HFF-Myc (cell line): ENCODE data around the gene MYLK.

ENCODE experiments used
- DNase-seq: peaks from one replicate; pipeline ENCODE4 v3.0.0-alpha.2; 2011; ENCODE audit warnings: low read depth; ENCODE audit errors: extremely low read depth
- H3K4me3 ChIP-seq: replicated peaks from 2 replicates; pipeline ENCODE4 v1.5.1; 2011; ENCODE audit warnings: low read depth, mild to moderate bottlenecking, control low read depth, low read length
- CTCF ChIP-seq: IDR thresholded peaks from 2 replicates; pipeline ENCODE4 v1.5.1; 2012; ENCODE audit warnings: mild to moderate bottlenecking, low read depth, low read length, control low read depth; ENCODE audit errors: missing control alignments

MYLK gene

DNA sequence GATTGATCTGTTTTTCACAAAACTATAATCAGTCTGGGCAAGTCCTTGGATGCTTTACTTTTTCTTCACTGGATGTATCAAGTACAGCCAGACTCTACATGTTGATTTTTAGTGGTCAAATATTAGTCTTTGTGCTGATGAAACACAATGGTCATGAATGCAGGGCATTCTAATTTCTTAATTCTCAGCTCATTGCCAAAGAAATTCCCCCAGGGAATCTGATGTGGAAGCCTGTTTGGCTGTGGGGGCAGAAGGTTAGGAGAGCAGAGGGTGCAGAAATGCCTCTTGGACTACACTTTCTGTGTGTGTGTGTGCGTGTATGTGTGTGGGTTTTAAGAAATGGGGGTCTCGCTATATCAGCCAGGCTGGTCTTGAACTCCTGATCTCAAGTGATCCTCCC, 250.6 kb downstream of the MYLK start:
- DNase-seq: no peak
- TF ChIP-seq CTCF: no peak

GRCh38 chr3:123632161-123632655, 251.9 kb downstream of the MYLK start:
- no peak overlapping the region for H3K4me3 ChIP-seq
- peak; percentile 41 for DNase-seq
- no peak for TF ChIP-seq CTCF

More for the DNA sequence above, 250.6 kb downstream of the MYLK start:
- H3K4me3 ChIP-seq: no peak overlapping the region

- H3K4me3 ChIP-seq: no peak overlapping the region
- TF ChIP-seq CTCF: no peak
- no peak for DNase-seq
Measured at GRCh38 chr3:123629747-123630047, 254.4 kb downstream of the MYLK start.

DNA sequence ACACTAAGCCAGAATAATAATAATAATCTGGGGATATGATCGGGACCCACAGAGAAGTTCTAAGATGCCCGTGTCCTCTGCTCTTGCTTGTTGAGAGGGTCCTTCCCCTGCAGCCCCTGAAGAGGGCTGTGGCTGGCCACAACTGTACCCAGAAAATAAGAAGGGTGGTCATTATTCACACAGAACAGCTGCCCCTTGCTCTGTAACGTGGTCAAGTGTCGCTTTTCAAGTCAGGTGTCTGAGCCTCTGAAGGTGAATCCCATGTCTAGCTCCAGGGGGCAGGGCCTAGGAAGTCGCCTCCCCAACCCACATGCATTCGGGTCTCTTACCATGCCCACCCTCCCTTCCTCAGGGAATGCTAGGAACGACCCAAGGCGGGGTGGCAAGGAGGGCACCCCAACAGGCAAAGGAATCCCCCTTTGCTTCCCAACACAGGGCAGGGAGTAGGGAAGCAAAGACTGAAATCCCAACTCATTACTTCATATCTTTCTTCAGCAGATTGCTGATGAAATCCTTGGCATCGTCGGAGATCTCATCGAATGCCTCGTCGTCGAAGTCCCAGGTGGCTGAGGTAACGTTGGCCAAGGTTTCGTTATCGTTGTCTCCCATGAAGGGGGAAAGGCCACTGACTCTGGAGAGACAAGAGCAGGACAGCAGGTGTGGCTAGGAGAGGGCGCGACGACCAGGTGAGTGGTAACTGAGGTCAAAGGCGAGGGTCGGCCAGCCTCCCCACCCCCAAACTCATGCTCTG, 255.0 kb downstream of the MYLK start:
- no peak overlapping the region for H3K4me3 ChIP-seq
- no peak for DNase-seq
- no peak for TF ChIP-seq CTCF

- DNase-seq: no peak
- no peak for TF ChIP-seq CTCF
- H3K4me3 ChIP-seq: no peak overlapping the region
Measured at GRCh38 chr3:123627673-123628670, 256.2 kb downstream of the MYLK start.

- H3K4me3 ChIP-seq: no peak overlapping the region
- DNase-seq: no peak
- no peak for TF ChIP-seq CTCF
Measured at GRCh38 chr3:123626881-123627280, 257.3 kb downstream of the MYLK start.
